HCT116 (cell line): Measurements from ENCODE around the gene TRIM26. TPM values are rescaled to one million over a fixed set of nuclear protein-coding genes. Genes with fewer than 3 reads are reported as not detected.

ENCODE experiments used
- ATAC-seq: fragments of 200-7000 bp; cut with Tn5 transposase; 2 replicates; pipeline ENCODE4 v1.9.1; 2020; ENCODE audit warnings: mild to moderate bottlenecking, moderate library complexity
- BruUV-seq: library from RNA; stranded (reverse); fragments of 400-500 nt; replicated peaks from 2 replicates; lab custom pipeline; 2021; lab: Mats Ljungman, UMichigan
- CTCF ChIA-PET: fragments of 300-600 bp; sonication (Branson Sonifier 250); formaldehyde crosslinking; loops from one replicate; lab custom pipeline; 2021; ENCODE audit warnings: antibody characterized with exemption; lab: Charles Lee
- POLR2A ChIA-PET: fragments of 300-600, 350-600 bp; sonication (Branson Sonifier 250); formaldehyde crosslinking; loops from one replicate; lab custom pipeline; 2021; ENCODE audit warnings: antibody characterized with exemption; lab: Charles Lee
- RAD21 ChIA-PET, 2 experiments: fragments of 300-600 bp; sonication (Branson Sonifier 250); formaldehyde crosslinking; loops; one replicate each; lab custom pipeline; 2023; ENCODE audit warnings: low total read pairs in 2 of 2; ENCODE audit not compliant: uncharacterized antibody in 2 of 2, unreplicated experiment in 2 of 2, low non-redundant PET in 1 of 2; lab: Charles Lee
- DNase-seq: peaks from one replicate; pipeline ENCODE4 v3.0.0-alpha.2; 2010; ENCODE audit warnings: low read depth, low spot score
- H2AFZ ChIP-seq: fragments of 200-600 bp; shearing (Covaris generic), sonication (generic); 2 replicates; pipeline ENCODE4 v1.6.1; 2017; ENCODE audit warnings: low read depth, mixed run types, mixed read lengths, antibody characterized with exemption, low read length; ENCODE audit not compliant: poor library complexity, severe bottlenecking
- H3K27ac ChIP-seq: 2 replicates; pipeline ENCODE4 v1.5.1; 2012; ENCODE audit warnings: low read depth, low read length
- H3K27me3 ChIP-seq: fragments of 200-600 bp; sonication (generic); 2 replicates; pipeline ENCODE4 v1.6.1; 2016; ENCODE audit warnings: mixed run types, low read length, mixed read lengths; ENCODE audit not compliant: insufficient read depth
- H3K36me3 ChIP-seq, 2 experiments: fragments of 200-500 bp in 1 of 2; fragments of 200-600 bp in 1 of 2; sonication (Bioruptor generic) in 1 of 2; sonication (generic) in 1 of 2; 2 replicates each; pipeline versions ENCODE4 v1.5.1 to v1.6.1; 2014 to 2016; ENCODE audit warnings: low read length in 2 of 2, inconsistent platforms in 1 of 2, mixed read lengths in 1 of 2, mixed run types in 1 of 2; ENCODE audit not compliant: insufficient read depth in 2 of 2, control insufficient read depth in 1 of 2
- H3K4me1 ChIP-seq, 2 experiments: fragments of 200-600 bp in 1 of 2; sonication (generic) in 1 of 2; 2 replicates each; pipeline versions ENCODE4 v1.5.1 to v1.6.1; 2012 to 2017; ENCODE audit warnings: low read length in 2 of 2, inconsistent platforms in 1 of 2, mild to moderate bottlenecking in 1 of 2, mixed read lengths in 1 of 2, mixed run types in 1 of 2, moderate library complexity in 1 of 2; ENCODE audit not compliant: insufficient read depth in 2 of 2, control insufficient read depth in 1 of 2
- H3K4me2 ChIP-seq: fragments of 200-600 bp; sonication (generic); 2 replicates; pipeline ENCODE4 v1.6.1; 2017; ENCODE audit warnings: mixed run types, low read length, mixed read lengths
- H3K4me3 ChIP-seq, 2 experiments: fragments of 200-600 bp in 1 of 2; sonication (generic) in 1 of 2; replicated peaks in 1 of 2; 2 replicates each; pipeline ENCODE4 v1.5.1; 2011 to 2016; ENCODE audit warnings: low read length in 2 of 2, control low read depth in 1 of 2, low read depth in 1 of 2, mild to moderate bottlenecking in 1 of 2, mixed read lengths in 1 of 2, mixed run types in 1 of 2
- H3K79me2 ChIP-seq: fragments of 200-600 bp; sonication (generic); 2 replicates; pipeline ENCODE4 v1.6.1; 2017; ENCODE audit warnings: mild to moderate bottlenecking, mixed run types, low read length, moderate library complexity, mixed read lengths; ENCODE audit not compliant: insufficient read depth
- H3K9ac ChIP-seq: fragments of 200-600 bp; sonication (generic); 2 replicates; pipeline ENCODE4 v1.6.1; 2016; ENCODE audit warnings: low read length, mixed read lengths
- H3K9me2 ChIP-seq: fragments of 200-600 bp; sonication (generic), shearing (Covaris generic); 2 replicates; pipeline ENCODE4 v1.6.1; 2017; ENCODE audit warnings: mixed run types, mild to moderate bottlenecking, moderate library complexity; ENCODE audit not compliant: insufficient read depth
- H3K9me3 ChIP-seq, 2 experiments: fragments of 200-500 bp in 1 of 2; fragments of 200-600 bp in 1 of 2; sonication (Bioruptor generic) in 1 of 2; sonication (generic) in 1 of 2; 2 replicates each; pipeline ENCODE4 v1.6.1; 2014 to 2017; ENCODE audit warnings: low read length in 2 of 2, mixed read lengths in 2 of 2, inconsistent platforms in 1 of 2, low read depth in 1 of 2, mild to moderate bottlenecking in 1 of 2, mixed run types in 1 of 2, moderate library complexity in 1 of 2; ENCODE audit not compliant: control insufficient read depth in 1 of 2, insufficient read depth in 1 of 2
- H4K20me1 ChIP-seq: fragments of 200-600 bp; sonication (generic), shearing (Covaris generic); 2 replicates; pipeline ENCODE4 v1.6.1; 2017; ENCODE audit warnings: mixed run types, mild to moderate bottlenecking, moderate library complexity; ENCODE audit not compliant: insufficient read depth
- CBX3 ChIP-seq: IDR thresholded peaks from 2 replicates; pipeline ENCODE4 v1.6.1; 2012; ENCODE audit warnings: low read depth
- EGR1 ChIP-seq: IDR thresholded peaks from 2 replicates; pipeline ENCODE4 v1.6.1; 2012; ENCODE audit warnings: low read depth
- ELF1 ChIP-seq: IDR thresholded peaks from 2 replicates; pipeline ENCODE4 v1.6.1; 2012; ENCODE audit warnings: low read depth, borderline replicate concordance
- JUND ChIP-seq: IDR thresholded peaks from 2 replicates; pipeline ENCODE4 v1.6.1; 2012
- POLR2AphosphoS5 ChIP-seq: IDR thresholded peaks from 2 replicates; pipeline ENCODE4 v1.6.1; 2011; ENCODE audit warnings: mild to moderate bottlenecking, low read depth, low read length, moderate library complexity
- ZNF274 ChIP-seq: fragments of 200-500 bp; sonication (Bioruptor generic); IDR thresholded peaks from 2 replicates; pipeline ENCODE4 v1.6.1; 2014; ENCODE audit warnings: mild to moderate bottlenecking, low read depth, low read length, inconsistent platforms
- intact Hi-C: fragments of 100-400 bp; cut with micrococcal nuclease; formaldehyde crosslinking; loops from 2 replicates; pipeline ENCODE4 v1.10.0; 2022
- total RNA-seq: library from RNA; stranded (reverse); gene quantifications from one replicate; pipeline ENCODE4 v1.2.1, GENCODE V29; 2021; ENCODE audit not compliant: unreplicated experiment
- TF ChIP-seq, protein P1 (sequence below), 3 experiments: fragments of 200-600 bp in 1 of 3; sonication (generic) in 1 of 3; IDR thresholded peaks in 2 of 3; conservative IDR thresholded peaks in 1 of 3; 2 replicates each; pipeline ENCODE4 v1.5.1; 2012 to 2017; ENCODE audit warnings: low read depth in 2 of 3, low read length in 2 of 3, antibody characterized with exemption in 1 of 3, borderline replicate concordance in 1 of 3, control low read depth in 1 of 3, mild to moderate bottlenecking in 1 of 3, mixed read lengths in 1 of 3, mixed run types in 1 of 3, moderate library complexity in 1 of 3; ENCODE audit not compliant: insufficient read depth in 1 of 3
- TF ChIP-seq, protein P2 (sequence below): IDR thresholded peaks from 2 replicates; pipeline ENCODE4 v1.6.1; 2011; ENCODE audit warnings: mild to moderate bottlenecking, low read length, moderate library complexity; ENCODE audit not compliant: insufficient replicate concordance; ENCODE audit errors: extremely low read depth

Gene TRIM26
- total RNA-seq, 1 experiment from 2014 or later, result 32.2 TPM

DNA sequence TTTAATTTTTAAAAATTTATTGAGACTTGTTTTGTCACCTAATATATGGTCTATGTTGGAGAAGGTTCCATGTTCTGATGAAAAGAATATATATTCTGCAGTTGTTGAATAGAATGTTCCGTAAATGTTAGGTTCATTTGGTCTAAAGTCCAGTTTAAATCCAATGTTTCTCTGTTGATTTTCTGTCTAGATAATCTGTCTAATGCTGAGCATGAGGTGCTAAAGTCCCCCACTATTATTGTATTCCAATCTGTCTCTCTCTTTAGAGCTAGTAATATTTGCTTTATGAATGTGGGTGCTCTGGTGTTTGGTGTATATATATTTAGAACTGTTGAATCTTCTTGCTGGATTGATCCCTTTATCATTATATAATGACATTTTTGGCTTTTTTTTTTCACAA, 34.4 kb downstream of the TRIM26 start:
- peaks cover 0 to 8% of the 10 kb centered on the region in 2 experiments; a peak in 1 of 4 replicates for H3K9me3 ChIP-seq
- no peak overlapping the region for H3K4me2 ChIP-seq
- TF ChIP-seq POLR2AphosphoS5, result no peak
- TF ChIP-seq, protein P1, sequence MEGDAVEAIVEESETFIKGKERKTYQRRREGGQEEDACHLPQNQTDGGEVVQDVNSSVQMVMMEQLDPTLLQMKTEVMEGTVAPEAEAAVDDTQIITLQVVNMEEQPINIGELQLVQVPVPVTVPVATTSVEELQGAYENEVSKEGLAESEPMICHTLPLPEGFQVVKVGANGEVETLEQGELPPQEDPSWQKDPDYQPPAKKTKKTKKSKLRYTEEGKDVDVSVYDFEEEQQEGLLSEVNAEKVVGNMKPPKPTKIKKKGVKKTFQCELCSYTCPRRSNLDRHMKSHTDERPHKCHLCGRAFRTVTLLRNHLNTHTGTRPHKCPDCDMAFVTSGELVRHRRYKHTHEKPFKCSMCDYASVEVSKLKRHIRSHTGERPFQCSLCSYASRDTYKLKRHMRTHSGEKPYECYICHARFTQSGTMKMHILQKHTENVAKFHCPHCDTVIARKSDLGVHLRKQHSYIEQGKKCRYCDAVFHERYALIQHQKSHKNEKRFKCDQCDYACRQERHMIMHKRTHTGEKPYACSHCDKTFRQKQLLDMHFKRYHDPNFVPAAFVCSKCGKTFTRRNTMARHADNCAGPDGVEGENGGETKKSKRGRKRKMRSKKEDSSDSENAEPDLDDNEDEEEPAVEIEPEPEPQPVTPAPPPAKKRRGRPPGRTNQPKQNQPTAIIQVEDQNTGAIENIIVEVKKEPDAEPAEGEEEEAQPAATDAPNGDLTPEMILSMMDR (IDR thresholded peaks at IDR 0.05 in 2 of 3, conservative IDR thresholded peaks at IDR 0.05 in 1 of 3; ENCODE audit: borderline replicate concordance in 1 of 3, insufficient read depth in 1 of 3, low read depth in 2 of 3, low read length in 2 of 3), result no peak
- no peak for TF ChIP-seq JUND
- TF ChIP-seq EGR1, result no peak
- TF ChIP-seq CBX3, result no peak
- TF ChIP-seq, protein P2, sequence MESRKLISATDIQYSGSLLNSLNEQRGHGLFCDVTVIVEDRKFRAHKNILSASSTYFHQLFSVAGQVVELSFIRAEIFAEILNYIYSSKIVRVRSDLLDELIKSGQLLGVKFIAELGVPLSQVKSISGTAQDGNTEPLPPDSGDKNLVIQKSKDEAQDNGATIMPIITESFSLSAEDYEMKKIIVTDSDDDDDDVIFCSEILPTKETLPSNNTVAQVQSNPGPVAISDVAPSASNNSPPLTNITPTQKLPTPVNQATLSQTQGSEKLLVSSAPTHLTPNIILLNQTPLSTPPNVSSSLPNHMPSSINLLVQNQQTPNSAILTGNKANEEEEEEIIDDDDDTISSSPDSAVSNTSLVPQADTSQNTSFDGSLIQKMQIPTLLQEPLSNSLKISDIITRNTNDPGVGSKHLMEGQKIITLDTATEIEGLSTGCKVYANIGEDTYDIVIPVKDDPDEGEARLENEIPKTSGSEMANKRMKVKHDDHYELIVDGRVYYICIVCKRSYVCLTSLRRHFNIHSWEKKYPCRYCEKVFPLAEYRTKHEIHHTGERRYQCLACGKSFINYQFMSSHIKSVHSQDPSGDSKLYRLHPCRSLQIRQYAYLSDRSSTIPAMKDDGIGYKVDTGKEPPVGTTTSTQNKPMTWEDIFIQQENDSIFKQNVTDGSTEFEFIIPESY, result no peak
- no peak for TF ChIP-seq ZNF274
- no peak for TF ChIP-seq ELF1
- no peak overlapping the region for H3K4me3 ChIP-seq
- ATAC-seq (no peak), DNase-seq (no peak)
- H3K4me1 ChIP-seq, result no peaks in the 10 kb centered on the region
- no peaks in the 10 kb centered on the region for H3K9me2 ChIP-seq
- no peaks in the 10 kb centered on the region for H4K20me1 ChIP-seq
- H3K36me3 ChIP-seq, result no peaks in the 10 kb centered on the region
- H3K27me3 ChIP-seq, result no peaks in the 10 kb centered on the region
- H3K27ac ChIP-seq, result no peak overlapping the region
- BruUV-seq, result no TSS peak
- ChIA-PET CTCF (no interaction called here), RAD21 (no interaction called here), POLR2A (no interaction called here)
- intact Hi-C loops, result loop anchor here (10.0 kb wide), 1 partner anchor 144 kb away; no protein-coding TSS in a partner anchor
- H3K79me2 ChIP-seq, result no peaks in the 10 kb centered on the region
- no peak overlapping the region for H3K9ac ChIP-seq
- no peak overlapping the region for H2AFZ ChIP-seq
